Epithelial cell of esophagus (primary cell): ENCODE data around the gene TRIM16.
"Not testable (repeated sequence)": the region's sequence is repeated elsewhere in the genome, so short reads cannot be mapped to it uniquely, and the experiment has no call there.

ENCODE experiments used
- DNase-seq: peaks from one replicate; pipeline ENCODE4 v3.0.0; 2010; ENCODE audit warnings: low read depth
- H3K4me3 ChIP-seq: 2 replicates; pipeline ENCODE4 v1.5.1; 2011; ENCODE audit warnings: mild to moderate bottlenecking, low read length, control low read depth

The TRIM16 gene

DNA sequence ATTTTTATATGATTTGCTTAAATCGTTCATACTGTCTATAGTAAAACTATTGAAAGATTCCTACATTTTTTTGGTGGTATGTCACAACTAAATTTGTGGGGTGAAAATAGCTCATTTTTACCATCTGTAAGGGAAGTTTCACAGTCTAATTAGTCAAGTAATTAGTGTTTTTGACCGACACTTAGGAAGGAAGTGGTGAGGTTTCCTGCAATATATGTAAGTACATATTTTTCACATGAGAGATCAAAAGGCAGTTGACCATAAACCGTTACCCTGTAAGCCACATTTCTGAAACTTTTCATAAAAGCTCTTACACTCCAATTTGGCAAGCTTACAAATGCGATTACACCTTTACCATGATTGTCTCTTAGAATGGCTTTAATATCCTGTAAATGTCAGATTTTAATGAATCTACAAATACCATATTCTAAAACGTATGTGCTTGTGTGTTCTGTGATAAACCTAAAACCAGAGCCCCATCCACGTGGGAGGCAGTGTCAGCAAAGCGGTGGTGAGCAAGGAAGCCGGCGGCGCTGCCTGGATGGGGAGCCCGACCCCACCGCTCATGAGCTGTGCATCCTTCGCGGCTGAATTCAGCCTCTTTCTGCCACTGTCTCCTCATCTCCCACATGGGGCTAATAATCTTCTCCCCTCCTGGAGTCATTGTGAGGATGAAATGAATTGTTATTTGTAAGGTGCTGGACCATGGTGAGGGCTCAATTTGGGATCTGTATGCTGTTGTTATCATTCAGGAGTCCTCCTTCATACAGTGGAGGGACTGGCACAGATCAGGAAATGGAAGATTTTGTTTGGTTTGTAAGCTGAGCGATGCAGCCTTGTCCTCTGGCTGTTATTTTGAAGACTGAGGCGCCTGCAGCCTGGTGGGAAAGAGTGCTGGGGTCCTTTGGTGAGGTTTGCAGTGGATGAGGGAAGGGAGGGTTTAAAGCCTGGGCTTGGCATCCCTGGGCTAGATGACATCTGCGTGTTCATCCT, 94.3 kb downstream of the TRIM16 start:
- DNase-seq, H3K4me3 ChIP-seq: not testable (repeated sequence)

DNA sequence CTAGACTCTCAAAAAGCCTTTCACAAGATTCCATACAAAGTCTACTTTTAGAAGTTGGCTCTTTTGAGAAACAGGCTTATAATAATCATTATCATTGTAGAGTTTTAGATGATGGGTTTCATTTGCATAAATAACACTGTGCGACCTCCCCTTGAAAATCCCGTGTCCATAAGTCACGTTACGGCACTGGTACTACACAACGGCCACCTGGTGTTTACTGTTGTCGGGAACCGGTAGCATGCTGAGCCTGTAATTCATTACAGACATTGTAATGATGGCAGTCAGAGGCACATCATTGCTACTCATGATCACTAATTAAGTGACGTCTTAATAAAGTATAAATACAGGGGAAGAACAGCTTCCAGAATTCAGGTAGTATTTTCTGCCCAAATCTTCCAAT, 96.1 kb downstream of the TRIM16 start:
- H3K4me3 ChIP-seq, DNase-seq: not testable (repeated sequence)

DNA sequence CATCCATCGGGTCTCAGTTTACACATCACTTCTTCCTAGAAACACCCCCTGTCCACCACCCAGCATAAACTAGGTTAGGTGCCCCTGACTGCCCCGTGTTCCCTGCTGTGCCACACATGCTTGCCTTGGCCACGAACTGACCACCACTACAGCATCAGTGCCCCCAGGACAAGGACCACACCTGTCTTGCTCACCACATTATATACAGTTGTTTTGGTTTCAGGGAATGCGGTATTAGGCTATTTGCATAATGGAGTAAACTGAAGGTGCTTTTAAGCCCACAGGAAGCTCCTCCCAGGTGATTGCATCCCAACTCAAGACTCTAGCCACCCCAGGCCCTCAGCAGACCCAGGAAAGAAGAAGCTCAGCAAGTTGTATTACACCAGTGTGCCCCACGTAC, 100.8 kb downstream of the TRIM16 start:
- DNase-seq, H3K4me3 ChIP-seq: not testable (repeated sequence)

DNA sequence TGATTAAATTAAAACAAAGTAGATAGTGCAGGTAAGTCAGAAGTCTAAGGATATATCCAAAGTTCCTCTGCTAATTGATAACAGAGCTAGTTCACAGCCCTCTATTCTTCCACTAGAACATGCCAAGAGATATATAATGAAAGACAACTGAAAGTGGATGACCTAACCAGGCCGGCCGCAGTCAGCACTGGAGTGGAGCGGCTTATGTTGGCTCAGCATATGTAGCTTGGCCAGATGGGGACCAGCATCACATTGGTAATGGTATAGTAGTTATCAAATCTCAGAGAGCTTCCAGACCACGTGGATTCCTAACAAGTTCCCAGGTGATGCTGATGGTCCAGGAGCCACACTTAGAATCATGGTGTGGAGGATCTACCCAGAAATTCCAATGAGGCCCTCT, 102.6 kb downstream of the TRIM16 start:
- not testable (repeated sequence) for DNase-seq, H3K4me3 ChIP-seq
